ENCODE measurements around the gene RAI2. TPM values are rescaled to one million over a fixed set of nuclear protein-coding genes. Genes with fewer than 3 reads are reported as not detected.

The RAI2 gene
- total RNA-seq, 1 experiment from 2014 or later, result 0.18 TPM

- CTCF ChIA-PET, result no interaction called here
These were observed 27.1 kb downstream of the RAI2 start for GRCh38 chrX:17833954-17834353.

DNA sequence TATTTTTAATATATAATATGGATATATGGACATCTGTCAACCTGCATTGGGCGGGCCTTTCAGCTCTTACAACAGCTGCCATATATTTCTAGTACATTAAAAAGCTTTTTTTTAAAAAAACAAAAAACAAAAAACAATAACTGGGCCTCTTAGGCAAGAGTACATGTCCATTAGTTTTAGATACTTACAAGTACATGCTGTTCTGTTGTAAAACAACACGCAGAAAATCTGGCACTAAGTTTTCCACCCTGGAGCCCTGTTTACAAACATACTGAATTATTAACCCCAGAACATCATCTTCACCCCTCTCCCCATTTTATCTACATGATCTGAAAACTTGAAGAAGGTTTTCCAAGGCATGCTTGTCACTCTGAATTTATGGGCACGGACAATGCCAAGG lies 29.8 kb downstream of the RAI2 start:
- ChIA-PET CTCF (no interaction called here), POLR2A (no interaction called here)
- Histone ChIP-seq H3K36me3 (ENCODE audit: control insufficient read depth, insufficient read depth, low read length) (no peaks in the 10 kb centered on the region), H3K4me3 (ENCODE audit: low read depth, low read length) (no peak overlapping the region), H3K9me3 (no peaks in the 10 kb centered on the region), H3K27me3 (replicated peaks; ENCODE audit: control insufficient read depth, insufficient read depth, low read length) (no peaks in the 10 kb centered on the region), H3K4me1 (no peaks in the 10 kb centered on the region)
- Mint-ChIP-seq H3K27ac (ENCODE audit: unreplicated experiment) (no peak overlapping the region), H3K9me3 (ENCODE audit: unreplicated experiment) (no peaks in the 10 kb centered on the region), H3K4me1 (ENCODE audit: low read depth, unreplicated experiment) (no peaks in the 10 kb centered on the region), H3K4me3 (ENCODE audit: unreplicated experiment) (no peak overlapping the region), H3K36me3 (ENCODE audit: insufficient read depth, unreplicated experiment) (no peaks in the 10 kb centered on the region), H3K27me3 (ENCODE audit: insufficient read depth, unreplicated experiment) (peaks cover 9% of the 10 kb centered on the region)
- intact Hi-C loops (cut with micrococcal nuclease; ENCODE audit: unreplicated experiment), result no loop called here
- BruUV-seq (replicated peaks), result no TSS peak
- no peak for TF ChIP-seq CTCF (IDR thresholded peaks at IDR 0.05; ENCODE audit: insufficient read depth in 1 of 2, low read depth in 1 of 2, low read length in 1 of 2, severe bottlenecking in 1 of 2, unreplicated experiment in 1 of 2)
- DNase-seq, result no peak

More at GRCh38 chrX:17833954-17834353, 27.1 kb downstream of the RAI2 start:
- Mint-ChIP-seq H3K9me3 (ENCODE audit: unreplicated experiment) (no peaks in the 10 kb centered on the region), H3K27ac (ENCODE audit: unreplicated experiment) (no peak overlapping the region), H3K36me3 (ENCODE audit: insufficient read depth, unreplicated experiment) (no peaks in the 10 kb centered on the region), H3K27me3 (ENCODE audit: insufficient read depth, unreplicated experiment) (peaks cover 14% of the 10 kb centered on the region), H3K4me1 (ENCODE audit: low read depth, unreplicated experiment) (no peaks in the 10 kb centered on the region), H3K4me3 (ENCODE audit: unreplicated experiment) (no peak overlapping the region)
- intact Hi-C loops (cut with micrococcal nuclease; ENCODE audit: unreplicated experiment), result no loop called here
- no TSS peak for BruUV-seq (replicated peaks)
- no peaks in the 10 kb centered on the region for H3K4me1 ChIP-seq
- no peaks in the 10 kb centered on the region for H3K36me3 ChIP-seq (ENCODE audit: control insufficient read depth, insufficient read depth, low read length)
- H3K9me3 ChIP-seq, result no peaks in the 10 kb centered on the region
- H3K27me3 ChIP-seq (replicated peaks; ENCODE audit: control insufficient read depth, insufficient read depth, low read length), result no peaks in the 10 kb centered on the region
- H3K4me3 ChIP-seq (ENCODE audit: low read depth, low read length), result no peak overlapping the region
- DNase-seq, result no peak
- TF ChIP-seq CTCF (IDR thresholded peaks at IDR 0.05; ENCODE audit: insufficient read depth in 1 of 2, low read depth in 1 of 2, low read length in 1 of 2, severe bottlenecking in 1 of 2, unreplicated experiment in 1 of 2), result no peak
- POLR2A ChIA-PET, result no interaction called here

DNA sequence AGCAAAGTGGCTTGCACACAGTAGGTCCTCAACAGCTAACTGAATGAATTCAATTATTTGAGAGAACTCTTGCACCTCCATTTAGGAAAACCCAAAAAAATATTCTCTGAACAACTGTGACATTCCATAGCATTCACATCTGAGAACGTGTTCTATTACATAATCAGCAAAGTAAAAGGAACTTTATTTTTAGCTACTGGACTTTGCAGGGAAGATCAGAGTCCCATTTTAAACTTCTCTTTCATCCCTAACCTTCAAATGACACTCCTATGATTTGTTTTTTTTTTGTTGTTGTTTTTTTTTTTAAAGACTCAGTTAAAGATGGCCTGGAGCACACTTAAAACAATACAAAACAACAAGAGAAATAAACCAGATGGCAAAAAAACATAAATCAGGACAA lies 30.9 kb downstream of the RAI2 start:
- H3K4me1 Mint-ChIP-seq (ENCODE audit: low read depth, unreplicated experiment), result no peaks in the 10 kb centered on the region
- no TSS peak for BruUV-seq (replicated peaks)
- ChIA-PET CTCF (no interaction called here), POLR2A (no interaction called here)
- no peaks in the 10 kb centered on the region for H3K27me3 ChIP-seq (replicated peaks; ENCODE audit: control insufficient read depth, insufficient read depth, low read length)
- no peak overlapping the region for H3K4me3 Mint-ChIP-seq (ENCODE audit: unreplicated experiment)
- no peaks in the 10 kb centered on the region for H3K4me1 ChIP-seq
- intact Hi-C loops (cut with micrococcal nuclease; ENCODE audit: unreplicated experiment), result no loop called here
- no peak overlapping the region for H3K4me3 ChIP-seq (ENCODE audit: low read depth, low read length)
- TF ChIP-seq CTCF (IDR thresholded peaks at IDR 0.05; ENCODE audit: insufficient read depth in 1 of 2, low read depth in 1 of 2, low read length in 1 of 2, severe bottlenecking in 1 of 2, unreplicated experiment in 1 of 2), result no peak
- H3K9me3 Mint-ChIP-seq (ENCODE audit: unreplicated experiment), result no peaks in the 10 kb centered on the region
- H3K27ac Mint-ChIP-seq (ENCODE audit: unreplicated experiment), result no peak overlapping the region
- no peak for DNase-seq
- no peaks in the 10 kb centered on the region for H3K36me3 ChIP-seq (ENCODE audit: control insufficient read depth, insufficient read depth, low read length)
- no peaks in the 10 kb centered on the region for H3K36me3 Mint-ChIP-seq (ENCODE audit: insufficient read depth, unreplicated experiment)
- no peaks in the 10 kb centered on the region for H3K9me3 ChIP-seq
- H3K27me3 Mint-ChIP-seq (ENCODE audit: insufficient read depth, unreplicated experiment), result peaks cover 9% of the 10 kb centered on the region
